CD1c-positive myeloid dendritic cell (primary cell): Measurements from ENCODE around the gene CLEC4G.

Experiments used
- DNase-seq: peaks from one replicate; pipeline ENCODE4 v3.0.0-alpha.2; 2016; ENCODE audit errors: extremely low spot score

Gene CLEC4G

GRCh38 chr19:7729831-7730285 is 2.1 kb downstream of the CLEC4G start:
- no peak for DNase-seq

GRCh38 chr19:7729211-7729610 is 2.7 kb downstream of the CLEC4G start:
- DNase-seq, result peak; percentile 51

- no peak for DNase-seq
Observed at GRCh38 chr19:7725791-7726190, 6.1 kb downstream of the CLEC4G start.

- no peak for DNase-seq
Observed at GRCh38 chr19:7722231-7722651, 9.7 kb downstream of the CLEC4G start.

- DNase-seq, result no peak
Observed at GRCh38 chr19:7720351-7720750, 11.6 kb downstream of the CLEC4G start.

GRCh38 chr19:7718668-7719067 is 13.2 kb downstream of the CLEC4G start:
- no peak for DNase-seq

- no peak for DNase-seq
Observed at GRCh38 chr19:7716762-7717161, 15.1 kb downstream of the CLEC4G start.

GRCh38 chr19:7715671-7716070 is 16.2 kb downstream of the CLEC4G start:
- DNase-seq, result no peak

GRCh38 chr19:7710616-7711015 is 21.3 kb downstream of the CLEC4G start:
- DNase-seq, result no peak

GRCh38 chr19:7709932-7710460 is 21.9 kb downstream of the CLEC4G start:
- no peak for DNase-seq

GRCh38 chr19:7706955-7707456 is 24.9 kb downstream of the CLEC4G start:
- DNase-seq, result peak; percentile 58

- peak; percentile 56 for DNase-seq
Observed at GRCh38 chr19:7706188-7706954, 25.5 kb downstream of the CLEC4G start.

GRCh38 chr19:7705387-7706187 is 26.3 kb downstream of the CLEC4G start:
- DNase-seq, result peak; percentile 98

GRCh38 chr19:7704280-7705060 is 27.4 kb downstream of the CLEC4G start:
- no peak for DNase-seq

GRCh38 chr19:7703332-7703731 is 28.6 kb downstream of the CLEC4G start:
- DNase-seq, result no peak

- DNase-seq, result peak; percentile 87
Observed at GRCh38 chr19:7701654-7702457, 30.1 kb downstream of the CLEC4G start, which contains the start of gene FCER2. TSS of gene FCER2 (minus strand) at chr19:7702131. CDS start at chr19:7699760, 2,371 bp downstream.

- DNase-seq, result no peak
Observed at GRCh38 chr19:7701049-7701653, 30.8 kb downstream of the CLEC4G start.

GRCh38 chr19:7699417-7700401 is 32.2 kb downstream of the CLEC4G start:
- DNase-seq, result peak; percentile 93

GRCh38 chr19:7699003-7699402 is 32.9 kb downstream of the CLEC4G start:
- DNase-seq, result no peak
